Measurements from ENCODE around the gene CIT.

CIT gene

DNA sequence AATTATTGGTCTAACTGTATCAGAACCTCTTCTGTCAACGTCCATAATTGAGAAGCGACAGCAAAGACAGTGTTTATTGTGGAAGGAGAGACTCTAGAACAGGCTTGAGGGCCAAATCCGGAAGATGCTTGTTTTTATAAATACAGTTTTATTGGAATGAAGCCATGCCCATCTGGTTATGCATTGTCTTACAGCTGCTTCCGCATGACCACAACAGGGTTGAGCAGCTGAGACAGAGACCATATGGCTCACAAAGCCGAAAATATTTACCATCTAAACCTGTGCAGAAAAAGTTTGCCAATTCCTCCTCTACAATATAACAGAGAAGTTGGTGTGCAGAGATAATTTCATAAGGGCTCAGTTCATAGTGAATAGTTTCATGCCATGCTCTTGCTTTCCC lies 184.7 kb downstream of the CIT start:
- DNase-seq: peak; percentile 82

DNA sequence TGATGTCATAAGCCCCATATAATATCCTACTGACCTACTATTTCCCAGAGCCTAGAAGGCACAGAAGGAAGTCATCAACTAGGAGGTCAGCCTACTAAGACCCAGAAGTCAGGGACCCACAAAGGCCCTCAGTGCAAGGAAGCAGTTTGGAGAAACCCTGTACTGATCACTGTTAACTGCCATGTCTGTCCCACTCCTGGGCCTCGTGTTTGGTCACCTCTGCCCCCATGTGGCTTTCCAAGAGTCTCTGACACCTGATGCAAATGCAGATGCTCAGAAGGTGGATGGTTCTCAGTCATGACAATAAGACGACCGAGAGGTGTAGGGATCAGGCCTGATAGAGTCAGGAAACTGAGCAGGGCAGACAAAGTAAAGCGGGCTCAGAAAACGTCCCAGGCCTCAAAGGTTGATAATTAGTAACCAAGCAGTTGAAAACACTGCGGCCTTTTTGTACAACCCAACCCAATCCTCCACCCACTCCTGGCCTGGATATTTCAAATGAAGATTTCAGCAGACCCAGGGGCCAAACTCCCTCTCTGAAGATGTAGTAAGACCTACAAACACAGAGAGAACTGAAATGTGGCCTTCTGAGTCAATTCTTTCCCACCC lies 185.8 kb downstream of the CIT start:
- no peak for DNase-seq

GRCh38 chr12:119689935-119690500 lies 187.1 kb downstream of the CIT start:
- no peak for DNase-seq

DNA sequence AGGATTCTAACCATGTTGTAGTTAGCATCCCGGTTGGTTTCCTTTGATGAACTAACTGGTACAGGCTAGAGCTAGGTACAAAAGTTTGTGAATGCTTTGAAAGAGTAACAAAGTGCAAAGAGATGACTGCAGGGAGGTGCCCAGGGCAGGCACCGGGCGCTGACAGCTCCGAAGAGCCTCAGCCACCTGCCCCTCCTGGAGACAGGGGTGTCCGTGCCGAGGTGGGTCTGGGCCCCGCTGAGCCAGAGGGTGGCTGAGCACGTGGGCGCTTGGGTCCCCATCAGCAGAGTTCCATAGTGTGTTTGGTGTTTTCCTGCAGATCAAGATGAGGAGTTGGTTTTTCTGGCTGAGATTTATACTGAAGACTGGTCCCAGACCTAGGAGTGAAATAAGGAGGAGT lies 189.2 kb downstream of the CIT start:
- DNase-seq: no peak

DNA sequence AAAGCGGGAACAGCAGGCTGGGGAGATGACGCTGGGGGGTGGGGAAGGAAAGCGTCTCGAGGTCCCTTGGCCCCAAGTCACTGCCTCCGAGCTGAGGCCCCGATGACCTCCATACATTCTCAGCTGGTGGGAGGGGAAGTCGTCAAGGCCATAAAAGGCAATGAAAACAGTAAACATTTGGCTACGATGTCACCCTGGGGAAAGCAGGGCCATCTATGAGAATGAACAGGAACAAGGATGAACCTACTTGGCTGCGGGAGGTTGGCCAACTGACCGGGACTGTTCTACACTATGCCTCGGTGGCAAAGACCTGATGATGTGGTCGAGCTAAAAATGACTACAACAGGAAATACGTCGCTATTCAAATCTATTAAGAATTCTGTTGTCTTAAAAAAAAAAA lies 189.7 kb downstream of the CIT start:
- no peak for DNase-seq

DNA sequence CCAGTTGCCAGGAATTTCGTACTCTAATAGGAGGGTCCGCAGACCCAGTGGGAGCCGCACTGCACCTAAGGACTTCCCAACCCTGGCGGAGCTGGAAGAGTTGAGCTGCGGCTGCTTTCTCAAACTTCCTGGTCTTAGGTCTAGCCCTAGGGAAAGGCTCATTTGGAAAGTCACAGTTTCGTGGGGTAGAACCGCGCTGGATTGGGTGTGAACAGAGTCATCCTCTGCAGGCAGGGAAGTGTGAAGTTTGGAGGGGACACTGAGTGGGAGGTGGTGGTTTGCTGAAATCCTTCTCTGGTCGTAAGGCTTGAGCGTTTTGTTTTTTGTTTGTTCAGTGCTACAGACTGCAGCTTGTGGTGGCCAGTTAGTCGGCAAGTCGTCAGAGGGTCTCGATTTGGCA lies 190.3 kb downstream of the CIT start:
- DNase-seq: no peak

- no peak for DNase-seq
Observed at GRCh38 chr12:119686355-119686754, 190.8 kb downstream of the CIT start.

DNA sequence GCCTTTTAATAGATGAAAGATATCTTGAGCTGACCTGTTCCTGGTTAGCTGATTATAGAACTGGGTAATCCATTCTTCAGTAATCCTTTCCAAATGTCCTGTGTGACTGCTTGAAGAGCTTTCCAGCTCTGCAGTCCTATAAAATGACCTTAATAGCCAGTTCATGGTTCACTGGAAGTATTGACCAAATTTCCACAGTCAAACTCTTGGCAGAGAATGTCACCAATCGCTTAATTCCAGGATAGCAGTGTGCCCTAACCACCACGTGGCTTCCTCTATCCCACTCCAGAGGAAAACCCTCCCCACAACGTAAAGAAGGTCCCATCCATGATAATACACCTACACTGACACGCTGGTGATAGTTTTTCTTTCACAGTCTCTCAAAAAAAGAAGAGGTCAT lies 191.7 kb downstream of the CIT start:
- no peak for DNase-seq

DNA sequence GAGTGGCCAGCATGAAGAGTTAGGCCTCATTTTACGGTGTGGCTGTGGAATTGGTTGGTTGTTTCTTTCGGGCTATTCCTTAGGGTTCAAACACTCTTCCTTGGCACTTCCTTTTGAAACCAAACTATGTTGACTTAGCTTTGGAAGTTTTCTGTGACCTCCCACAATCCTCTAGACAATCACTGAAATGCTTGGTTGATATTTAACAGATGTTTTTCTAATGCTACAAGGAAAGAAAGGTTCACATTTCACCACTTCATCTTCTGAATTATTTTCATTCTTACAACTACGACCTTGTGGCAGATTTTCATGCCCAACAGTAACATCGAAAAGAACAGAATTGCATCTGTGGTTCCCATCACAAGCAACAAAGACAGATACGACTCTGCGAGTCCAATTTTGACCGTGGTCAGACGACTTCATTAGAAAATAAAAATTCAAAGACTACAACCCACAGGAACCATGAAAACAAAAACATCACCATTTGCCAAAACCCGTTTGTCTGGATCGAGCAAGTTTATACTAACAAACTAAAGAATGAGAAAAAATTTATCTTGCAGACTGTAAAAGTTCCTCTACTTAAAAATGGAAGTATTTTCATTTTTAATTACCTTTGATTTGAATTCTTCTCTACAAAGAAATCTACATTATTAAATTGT lies 192.3 kb downstream of the CIT start:
- no peak for DNase-seq

DNA sequence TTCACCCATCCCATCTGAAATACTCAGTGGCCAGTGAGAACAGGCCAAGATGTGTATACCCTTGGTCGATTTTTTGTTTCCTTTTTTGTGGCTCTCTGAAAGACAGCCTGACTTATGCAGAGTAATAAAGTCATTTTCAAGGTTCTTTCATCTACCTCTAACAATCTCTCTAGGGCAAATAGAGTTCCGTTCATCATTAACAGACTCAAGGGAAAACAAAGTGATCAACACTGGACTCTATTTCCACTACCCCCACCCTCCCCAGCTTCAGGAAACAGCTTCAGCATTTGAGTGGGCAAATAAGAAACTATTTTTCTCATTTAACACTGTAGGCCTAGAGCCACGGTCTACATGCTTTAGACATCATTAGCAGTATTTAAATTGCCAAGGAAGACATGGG lies 193.3 kb downstream of the CIT start:
- DNase-seq: no peak

DNA sequence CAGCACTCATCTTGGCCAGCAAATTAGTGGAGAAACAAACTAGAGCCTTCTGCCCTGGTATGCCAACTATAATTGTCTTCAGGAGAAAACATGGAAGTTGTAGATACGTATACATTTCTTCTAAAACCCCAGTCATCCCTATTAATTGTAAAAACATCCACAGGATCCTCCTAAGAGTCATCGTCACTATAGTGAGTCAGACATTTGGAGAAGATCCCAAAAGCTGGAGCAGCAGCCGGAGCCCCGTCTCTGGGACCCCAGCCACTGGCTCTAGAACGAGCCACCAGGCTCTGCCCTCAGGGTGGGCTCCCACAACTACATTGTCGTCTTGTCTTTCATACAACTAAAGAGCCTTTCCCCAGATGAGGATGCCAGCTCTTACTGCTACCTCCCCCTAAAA lies 193.7 kb downstream of the CIT start:
- no peak for DNase-seq

GRCh38 chr12:119682639-119683252 lies 194.4 kb downstream of the CIT start:
- DNase-seq: no peak

- no peak for DNase-seq
Observed at GRCh38 chr12:119681728-119682638, 195.1 kb downstream of the CIT start.

GRCh38 chr12:119681111-119681510 lies 196.0 kb downstream of the CIT start:
- no peak for DNase-seq

GRCh38 chr12:119679490-119679889 lies 197.6 kb downstream of the CIT start:
- DNase-seq: no peak

DNA sequence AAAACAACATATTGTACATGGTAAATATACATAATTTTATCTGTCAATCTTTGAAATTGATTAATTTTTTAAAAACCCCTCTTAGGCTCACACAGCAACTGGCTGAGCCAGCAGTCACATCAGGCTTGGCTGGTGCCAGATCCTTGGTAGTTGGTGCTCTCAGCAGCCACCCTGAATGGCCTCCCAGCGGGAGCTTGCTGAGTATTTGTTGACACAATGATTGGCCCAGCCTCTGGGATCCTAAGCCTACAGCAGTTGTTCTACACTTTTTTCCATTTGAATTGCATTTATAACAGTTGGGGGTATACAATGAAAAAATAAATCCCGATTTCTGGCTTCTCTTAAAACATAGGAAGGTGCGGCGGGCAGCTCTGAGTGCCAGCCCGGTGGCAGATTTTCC lies 198.0 kb downstream of the CIT start:
- DNase-seq: no peak

DNA sequence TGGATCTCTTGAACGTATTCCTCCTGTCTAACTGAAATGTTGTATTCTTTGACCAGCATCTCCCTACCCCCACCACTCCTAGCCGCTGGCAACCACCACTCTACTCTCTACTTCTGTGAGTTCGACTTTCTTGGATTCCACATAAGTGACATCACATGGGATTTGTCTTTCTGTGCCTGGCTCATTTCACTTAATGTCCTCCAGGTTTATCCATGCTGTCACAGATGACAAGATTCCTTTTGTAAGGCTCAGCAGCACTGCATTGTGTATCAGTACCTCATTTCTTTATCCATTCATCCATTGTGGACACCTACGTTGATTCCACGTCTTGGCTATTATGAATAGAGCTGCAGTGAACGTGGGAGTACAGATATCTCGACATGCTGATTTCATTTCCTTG lies 198.7 kb downstream of the CIT start:
- DNase-seq: no peak

- no peak for DNase-seq
Observed at GRCh38 chr12:119676573-119676972, 200.5 kb downstream of the CIT start.

- no peak for DNase-seq
Observed at GRCh38 chr12:119676022-119676421, 201.1 kb downstream of the CIT start.

DNA sequence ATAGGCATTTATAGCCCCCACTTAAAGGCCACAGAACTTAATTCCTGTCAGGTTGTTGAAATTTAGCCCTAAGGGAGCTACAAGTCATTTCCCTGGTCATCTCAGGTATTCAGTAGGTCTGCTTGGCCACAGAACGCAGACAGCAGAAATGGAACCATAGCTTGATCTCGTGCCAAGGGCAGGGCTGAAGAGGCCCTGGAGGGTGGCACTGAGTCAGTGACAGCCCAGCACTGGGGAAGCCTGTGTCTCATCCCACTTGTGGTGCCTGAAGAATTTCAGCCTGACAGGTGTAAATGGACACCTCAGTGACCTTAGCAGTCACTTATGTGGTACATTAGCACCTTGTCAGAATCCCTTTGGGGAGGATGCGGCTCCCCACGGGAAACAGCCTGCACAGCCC lies 202.6 kb downstream of the CIT start:
- DNase-seq: no peak

DNA sequence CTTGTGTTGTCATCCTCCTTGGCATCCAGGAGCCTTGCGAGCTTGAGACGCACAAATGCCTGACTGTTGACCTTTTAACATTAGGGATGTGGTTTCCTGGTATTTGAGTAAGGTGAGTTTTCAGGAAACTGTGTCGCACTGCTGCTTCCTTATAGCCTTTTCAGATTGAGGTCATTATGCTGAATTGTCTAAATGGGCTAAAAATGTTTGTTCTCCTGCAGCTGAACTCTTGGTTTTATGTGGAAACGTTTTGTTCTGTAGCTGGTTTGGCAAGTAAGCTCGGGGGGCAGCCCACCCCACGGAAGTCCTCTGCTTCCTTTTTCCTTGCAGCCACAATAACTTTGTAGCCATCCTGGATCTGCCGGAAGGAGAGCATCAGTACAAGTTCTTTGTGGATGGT lies 203.5 kb downstream of the CIT start:
- no peak for DNase-seq

GRCh38 chr12:119672194-119672593 lies 204.9 kb downstream of the CIT start:
- DNase-seq: no peak

DNA sequence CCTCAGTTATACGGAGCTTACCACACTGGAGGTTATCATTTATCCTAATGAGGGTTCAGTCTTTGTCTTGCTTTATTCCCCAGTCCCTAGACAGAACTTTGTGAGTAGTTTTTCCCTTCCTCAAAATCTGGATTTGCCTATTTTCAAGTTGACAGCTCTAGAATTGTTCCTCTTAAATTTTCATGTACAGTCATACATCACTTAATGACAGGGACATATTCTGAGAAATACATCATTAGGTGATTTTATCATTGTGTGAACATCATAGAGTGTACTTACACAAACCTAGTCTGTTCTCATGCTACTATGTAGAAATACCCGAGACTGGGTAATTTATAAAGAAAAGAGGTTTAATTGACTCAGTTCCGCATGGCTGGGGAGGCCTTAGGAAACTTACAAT lies 206.1 kb downstream of the CIT start:
- no peak for DNase-seq

Data from NCI-H446 treated with DMSO at 0.1 percent for 48 hours (cell line).